Measurements from ENCODE around the gene CARMIL3.

CARMIL3 gene

DNA sequence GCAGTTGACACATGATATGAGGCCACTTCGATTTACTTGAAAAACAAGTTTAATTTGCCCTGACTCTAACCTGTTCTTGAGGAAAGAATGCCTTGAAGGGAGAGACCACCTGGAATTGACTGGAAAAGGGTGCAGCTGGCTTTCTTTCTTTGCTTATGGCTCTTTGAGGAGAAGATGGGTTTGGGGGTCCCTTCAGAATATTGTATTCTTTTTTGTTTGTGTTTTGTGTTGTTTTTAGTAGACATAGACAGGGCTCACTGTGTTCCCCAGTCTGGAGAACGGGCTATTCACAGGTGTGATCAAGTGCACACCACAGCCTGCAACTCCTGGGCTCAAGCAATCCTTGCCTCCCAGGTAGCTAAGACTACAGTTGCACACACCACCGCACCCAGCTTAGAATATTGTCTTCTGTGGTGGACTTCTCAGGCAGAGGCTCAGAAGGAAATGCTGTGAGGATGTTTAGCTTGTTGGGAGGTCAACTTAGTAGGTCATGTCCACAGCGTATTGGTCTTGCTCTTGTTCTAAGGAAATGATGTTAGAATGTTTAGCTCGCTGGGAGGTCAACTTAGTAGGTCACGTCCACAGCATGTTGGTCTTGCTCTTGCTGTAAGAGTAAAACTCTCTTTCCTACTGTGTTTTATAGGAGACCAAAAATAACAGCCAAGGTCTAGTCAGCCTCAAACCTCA, 64.5 kb downstream of the CARMIL3 start:
- DNase-seq, result no peak

GRCh38 chr14:24117179-24117578, 65.4 kb downstream of the CARMIL3 start:
- no peak for DNase-seq
